ENCODE results near the gene VRK3.
"Not testable (repeated sequence)": the region's sequence is repeated elsewhere in the genome, so short reads cannot be mapped to it uniquely, and the experiment has no call there.

VRK3 gene

GRCh38 chr19:49988007-49988406, 37.2 kb downstream of the VRK3 start:
- no peak for DNase-seq (ENCODE audit: low spot score)

- DNase-seq (ENCODE audit: low spot score) = peak; percentile 90
These were observed 37.9 kb downstream of the VRK3 start for GRCh38 chr19:49987159-49987698.

GRCh38 chr19:49986354-49986753, 38.8 kb downstream of the VRK3 start:
- no peak for DNase-seq (ENCODE audit: low spot score)

GRCh38 chr19:49985871-49986270, 39.3 kb downstream of the VRK3 start:
- no peak for DNase-seq (ENCODE audit: low spot score)

- DNase-seq (ENCODE audit: low spot score) = no peak
These were observed 40.7 kb downstream of the VRK3 start for GRCh38 chr19:49984491-49984890.

GRCh38 chr19:49983645-49984229, 41.4 kb downstream of the VRK3 start:
- peak; percentile 49 for DNase-seq (ENCODE audit: low spot score)

GRCh38 chr19:49981603-49982593, 43.3 kb downstream of the VRK3 start:
- DNase-seq (ENCODE audit: low spot score) = no peak

GRCh38 chr19:49978324-49978723, 46.8 kb downstream of the VRK3 start:
- DNase-seq (ENCODE audit: low spot score) = no peak

GRCh38 chr19:49977881-49978280, 47.3 kb downstream of the VRK3 start:
- DNase-seq (ENCODE audit: low spot score) = no peak

GRCh38 chr19:49977076-49977475, 48.1 kb downstream of the VRK3 start:
- no peak for DNase-seq (ENCODE audit: low spot score)

GRCh38 chr19:49976496-49976895, 48.7 kb downstream of the VRK3 start:
- no peak for DNase-seq (ENCODE audit: low spot score)

GRCh38 chr19:49975051-49975450, 50.1 kb downstream of the VRK3 start:
- DNase-seq (ENCODE audit: low spot score) = no peak

- no peak for DNase-seq (ENCODE audit: low spot score)
These were observed 51.2 kb downstream of the VRK3 start for GRCh38 chr19:49973987-49974386.

GRCh38 chr19:49972841-49973240, 52.3 kb downstream of the VRK3 start:
- DNase-seq (ENCODE audit: low spot score) = no peak

- DNase-seq (ENCODE audit: low spot score) = no peak
These were observed 53.2 kb downstream of the VRK3 start for GRCh38 chr19:49971991-49972411.

- not testable (repeated sequence) for DNase-seq (ENCODE audit: low spot score)
These were observed 55.8 kb downstream of the VRK3 start for GRCh38 chr19:49969355-49969754.

GRCh38 chr19:49968279-49968922, 56.8 kb downstream of the VRK3 start:
- no peak for DNase-seq (ENCODE audit: low spot score)

- DNase-seq (ENCODE audit: low spot score) = not testable (repeated sequence)
These were observed 64.2 kb downstream of the VRK3 start, which contains the start of gene SIGLEC11 for GRCh38 chr19:49960980-49961379. SIGLEC11 (minus strand) TSS chr19:49961172; CDS start chr19:49961081, 91 bp downstream.

- not testable (repeated sequence) for DNase-seq (ENCODE audit: low spot score)
These were observed 65.3 kb downstream of the VRK3 start for GRCh38 chr19:49959892-49960291.

GRCh38 chr19:49958596-49958995, 66.6 kb downstream of the VRK3 start:
- DNase-seq (ENCODE audit: low spot score) = not testable (repeated sequence)

- DNase-seq (ENCODE audit: low spot score) = not testable (repeated sequence)
These were observed 67.0 kb downstream of the VRK3 start for GRCh38 chr19:49958144-49958543.

- DNase-seq (ENCODE audit: low spot score) = no peak
These were observed 67.8 kb downstream of the VRK3 start for GRCh38 chr19:49957262-49957915.
